Progenitor cell of endocrine pancreas (in vitro differentiated cells): ENCODE results near the gene CHEK2. TPM values are rescaled to one million over a fixed set of nuclear protein-coding genes. Genes with fewer than 3 reads are reported as not detected.

ENCODE experiments used
- DNase-seq: peaks from one replicate; pipeline ENCODE4 v3.0.0; 2021; ENCODE audit warnings: low spot score; ENCODE audit not compliant: unreplicated experiment
- H3K27ac Mint-ChIP-seq: 2 replicates; pipeline ENCODE4 v1.8.0; 2021; ENCODE audit warnings: mild to moderate bottlenecking, moderate library complexity, mixed read lengths
- H3K27me3 Mint-ChIP-seq: 2 replicates; pipeline ENCODE4 v1.8.0; 2021; ENCODE audit warnings: mixed read lengths
- H3K36me3 Mint-ChIP-seq: 2 replicates; pipeline ENCODE4 v1.8.0; 2022; ENCODE audit warnings: mixed read lengths; ENCODE audit not compliant: insufficient read depth
- H3K4me1 Mint-ChIP-seq: 2 replicates; pipeline ENCODE4 v1.8.0; 2021; ENCODE audit warnings: low read depth, mixed read lengths
- H3K4me3 Mint-ChIP-seq: 2 replicates; pipeline ENCODE4 v1.8.0; 2021; ENCODE audit warnings: low read depth, mild to moderate bottlenecking, moderate library complexity, mixed read lengths
- H3K9me3 Mint-ChIP-seq: 2 replicates; pipeline ENCODE4 v1.8.0; 2021; ENCODE audit warnings: low read depth, mixed read lengths
- total RNA-seq: library from RNA; stranded (reverse); gene quantifications from 2 replicates; pipeline ENCODE4 v1.2.1, GENCODE V29; 2021
- TF ChIP-seq, protein P1 (sequence below): fragments of 200-600 bp; sonication (generic); IDR thresholded peaks from one replicate; pipeline ENCODE4 v1.5.0; 2021; ENCODE audit warnings: antibody characterized with exemption, mild to moderate bottlenecking; ENCODE audit not compliant: unreplicated experiment

Gene CHEK2
- total RNA-seq, 1 donor from 2014 or later = 25.6 TPM

DNA sequence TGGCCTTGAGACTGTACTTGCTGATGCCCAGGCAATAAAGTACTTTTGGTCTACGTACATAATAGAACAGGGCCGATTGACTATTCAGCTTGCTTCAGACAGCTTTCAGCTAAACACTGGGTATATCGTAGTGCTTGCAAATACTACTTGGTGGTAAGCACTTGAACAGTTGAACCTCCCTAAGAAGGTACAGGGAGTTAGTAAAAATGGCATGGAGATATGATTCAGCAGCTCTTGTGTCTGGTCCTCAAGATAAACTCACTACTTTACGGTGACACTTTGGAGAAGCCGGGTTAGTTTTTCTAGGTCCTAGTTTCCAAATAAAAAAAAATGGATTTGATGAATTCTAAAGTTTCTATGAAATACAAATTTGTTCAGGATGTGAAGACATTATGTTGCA, 38.2 kb upstream of the CHEK2 start:
- Mint-ChIP-seq H3K4me1 (peaks cover 17% of the 10 kb centered on the region), H3K9me3 (no peaks in the 10 kb centered on the region), H3K36me3 (peaks cover 29% of the 10 kb centered on the region), H3K27ac (no peak overlapping the region), H3K27me3 (no peaks in the 10 kb centered on the region), H3K4me3 (no peak overlapping the region)
- no peak for DNase-seq
- TF ChIP-seq, protein P1, sequence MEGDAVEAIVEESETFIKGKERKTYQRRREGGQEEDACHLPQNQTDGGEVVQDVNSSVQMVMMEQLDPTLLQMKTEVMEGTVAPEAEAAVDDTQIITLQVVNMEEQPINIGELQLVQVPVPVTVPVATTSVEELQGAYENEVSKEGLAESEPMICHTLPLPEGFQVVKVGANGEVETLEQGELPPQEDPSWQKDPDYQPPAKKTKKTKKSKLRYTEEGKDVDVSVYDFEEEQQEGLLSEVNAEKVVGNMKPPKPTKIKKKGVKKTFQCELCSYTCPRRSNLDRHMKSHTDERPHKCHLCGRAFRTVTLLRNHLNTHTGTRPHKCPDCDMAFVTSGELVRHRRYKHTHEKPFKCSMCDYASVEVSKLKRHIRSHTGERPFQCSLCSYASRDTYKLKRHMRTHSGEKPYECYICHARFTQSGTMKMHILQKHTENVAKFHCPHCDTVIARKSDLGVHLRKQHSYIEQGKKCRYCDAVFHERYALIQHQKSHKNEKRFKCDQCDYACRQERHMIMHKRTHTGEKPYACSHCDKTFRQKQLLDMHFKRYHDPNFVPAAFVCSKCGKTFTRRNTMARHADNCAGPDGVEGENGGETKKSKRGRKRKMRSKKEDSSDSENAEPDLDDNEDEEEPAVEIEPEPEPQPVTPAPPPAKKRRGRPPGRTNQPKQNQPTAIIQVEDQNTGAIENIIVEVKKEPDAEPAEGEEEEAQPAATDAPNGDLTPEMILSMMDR = no peak

DNA sequence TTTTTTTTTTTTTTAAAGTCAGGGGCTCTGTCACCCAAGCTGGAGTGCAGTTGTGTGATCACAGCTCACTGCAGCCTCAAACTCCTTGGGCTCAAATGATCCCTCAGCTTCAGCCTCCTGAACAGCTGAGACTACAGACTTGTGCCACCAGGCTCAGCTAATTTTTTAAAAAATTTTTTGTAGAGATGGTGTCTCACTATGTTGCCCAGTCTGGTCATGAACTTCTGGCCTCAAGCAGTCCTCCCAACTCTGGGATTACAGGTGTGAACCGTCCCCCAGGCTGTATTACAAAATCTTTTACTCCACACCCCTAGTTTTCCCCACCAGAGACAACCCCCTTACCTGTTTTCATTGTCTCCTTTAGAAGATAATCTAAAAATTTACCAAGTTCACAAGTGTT, 32.8 kb upstream of the CHEK2 start:
- Mint-ChIP-seq H3K4me3 (peak overlapping the region; percentile 64), H3K9me3 (peaks cover 5% of the 10 kb centered on the region), H3K4me1 (peaks cover 11% of the 10 kb centered on the region), H3K27me3 (no peaks in the 10 kb centered on the region), H3K36me3 (peaks cover 21% of the 10 kb centered on the region), H3K27ac (peak overlapping the region; percentile 43)
- TF ChIP-seq, protein P1 = no peak
- DNase-seq = no peak

DNA sequence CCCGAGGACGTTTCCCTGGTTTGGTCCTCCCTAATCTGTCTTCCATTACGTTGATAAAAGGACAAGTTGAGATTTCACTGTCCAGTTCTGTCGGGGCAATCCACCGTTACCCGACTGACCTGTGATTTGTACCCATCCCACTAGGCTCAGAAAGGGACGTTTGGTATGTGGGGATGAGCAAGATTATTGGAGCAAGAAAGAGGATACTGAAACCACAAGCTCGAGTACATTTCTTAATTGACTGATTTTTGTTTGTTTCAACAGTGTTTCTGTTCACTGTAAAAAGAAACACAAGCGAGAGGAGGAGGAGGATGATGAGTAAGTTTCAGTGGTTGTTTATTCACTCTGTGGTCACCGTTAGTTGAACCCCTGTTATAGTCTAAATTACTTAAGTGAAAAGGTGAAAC, 31.8 kb upstream of the CHEK2 start:
- Mint-ChIP-seq H3K27me3 (no peaks in the 10 kb centered on the region), H3K36me3 (peaks cover 21% of the 10 kb centered on the region), H3K27ac (peak overlapping the region; percentile 95), H3K4me1 (peaks cover 11% of the 10 kb centered on the region), H3K4me3 (peak overlapping the region; percentile 84), H3K9me3 (peaks cover 5% of the 10 kb centered on the region)
- TF ChIP-seq, protein P1 = no peak
- DNase-seq = no peak

DNA sequence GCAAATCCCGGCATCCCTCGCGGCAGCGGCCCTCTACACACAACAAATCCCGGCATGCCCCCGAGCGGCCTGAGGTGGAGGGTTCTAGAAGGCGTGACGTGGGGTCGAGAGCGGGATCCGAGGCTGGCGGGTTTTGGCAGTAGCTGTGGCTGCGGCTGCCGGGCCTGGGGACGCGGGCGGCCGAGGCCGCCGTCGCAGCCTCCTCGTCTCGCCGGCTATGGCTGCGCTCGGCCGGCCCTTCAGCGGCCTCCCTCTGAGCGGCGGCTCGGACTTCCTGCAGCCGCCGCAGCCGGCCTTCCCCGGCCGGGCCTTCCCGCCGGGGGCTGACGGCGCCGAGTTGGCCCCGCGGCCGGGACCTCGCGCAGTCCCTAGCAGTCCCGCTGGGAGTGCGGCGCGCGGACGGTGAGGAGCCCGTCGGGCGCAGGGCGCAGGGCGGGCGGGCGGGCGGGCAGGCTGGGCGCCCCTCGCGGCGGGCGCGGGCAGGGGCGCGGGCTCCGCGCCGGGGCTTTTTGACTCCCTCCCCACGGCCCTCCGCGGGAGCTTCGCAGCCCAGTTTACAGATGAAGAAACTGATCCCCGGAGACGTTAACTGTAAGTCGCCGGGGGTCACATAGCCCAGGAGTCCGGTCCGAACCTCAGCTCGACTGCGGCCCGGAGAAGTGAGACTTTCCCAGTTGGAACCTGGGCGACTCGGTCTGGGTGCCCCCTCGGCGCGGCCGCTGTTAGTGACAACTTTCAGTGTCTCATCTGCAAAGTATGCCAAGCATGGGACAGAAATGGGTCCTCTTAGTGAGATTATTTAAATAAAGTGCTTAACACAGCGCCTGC, 31.2 kb upstream of the CHEK2 start, which contains the start of gene CCDC117:
CCDC117 (plus strand) TSS at position 63 of the 828 bp plus-strand sequence; CDS start at position 218, 155 bp downstream.
- DNase-seq = peak; percentile 82
- H3K4me1 Mint-ChIP-seq = peaks cover 11% of the 10 kb centered on the region
- peaks cover 18% of the 10 kb centered on the region for H3K36me3 Mint-ChIP-seq
- H3K27ac Mint-ChIP-seq = peak within 1 kb of the TSS; percentile 95
- TF ChIP-seq, protein P1 = peak; percentile 49
- no peaks in the 10 kb centered on the region for H3K27me3 Mint-ChIP-seq
- H3K9me3 Mint-ChIP-seq = peaks cover 5% of the 10 kb centered on the region
- H3K4me3 Mint-ChIP-seq = peak within 1 kb of the TSS; percentile 84

DNA sequence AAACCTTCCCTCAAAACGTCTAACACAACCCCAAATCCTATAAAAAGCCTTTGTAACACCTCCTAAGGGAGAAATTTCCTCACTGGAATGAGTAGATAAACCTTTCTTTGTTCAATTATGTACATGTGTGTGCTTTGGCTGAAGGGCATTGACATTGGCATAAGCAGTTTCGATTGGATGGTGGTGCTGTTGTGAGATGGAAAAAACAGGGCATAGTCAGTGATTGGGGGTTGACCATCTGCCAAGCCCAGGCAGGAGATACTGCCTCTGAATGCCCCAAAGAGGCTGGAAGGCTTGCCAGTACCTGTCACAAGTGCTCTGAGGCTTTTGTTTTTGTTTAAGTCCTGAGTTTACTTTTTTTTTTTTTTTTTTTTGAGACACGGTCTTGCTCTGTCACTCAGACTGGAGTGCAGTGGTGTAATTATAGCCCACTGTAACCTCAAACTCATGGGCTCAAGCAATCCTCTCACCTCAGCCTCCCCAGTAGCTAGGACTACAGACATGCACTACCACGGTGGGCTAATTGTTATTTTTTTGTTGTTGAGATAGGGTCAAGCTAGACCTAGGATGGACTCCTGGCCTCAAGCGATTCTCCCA, 29.7 kb upstream of the CHEK2 start:
- Mint-ChIP-seq H3K36me3 (peaks cover 15% of the 10 kb centered on the region), H3K4me1 (peaks cover 11% of the 10 kb centered on the region), H3K9me3 (peaks cover 5% of the 10 kb centered on the region), H3K4me3 (no peak overlapping the region), H3K27ac (no peak overlapping the region), H3K27me3 (no peaks in the 10 kb centered on the region)
- DNase-seq = no peak
- TF ChIP-seq, protein P1 = no peak
